Astrocyte of the hippocampus (primary cell): ENCODE results near the gene MYDGF.

ENCODE experiments used
- DNase-seq: peaks from one replicate; pipeline ENCODE4 v3.0.0; 2011; ENCODE audit warnings: low read depth, low spot score

MYDGF gene

GRCh38 chr19:4675346-4675745, 5.2 kb upstream of the MYDGF start:
- no peak for DNase-seq

GRCh38 chr19:4673726-4674125, 3.6 kb upstream of the MYDGF start:
- no peak for DNase-seq

- no peak for DNase-seq
These were observed 3.1 kb upstream of the MYDGF start for GRCh38 chr19:4673216-4673615.

- DNase-seq, result no peak
These were observed 1.2 kb upstream of the MYDGF start for GRCh38 chr19:4671185-4671851.

- no peak for DNase-seq
These were observed 5.5 kb downstream of the MYDGF start for GRCh38 chr19:4664642-4665041.

DNA sequence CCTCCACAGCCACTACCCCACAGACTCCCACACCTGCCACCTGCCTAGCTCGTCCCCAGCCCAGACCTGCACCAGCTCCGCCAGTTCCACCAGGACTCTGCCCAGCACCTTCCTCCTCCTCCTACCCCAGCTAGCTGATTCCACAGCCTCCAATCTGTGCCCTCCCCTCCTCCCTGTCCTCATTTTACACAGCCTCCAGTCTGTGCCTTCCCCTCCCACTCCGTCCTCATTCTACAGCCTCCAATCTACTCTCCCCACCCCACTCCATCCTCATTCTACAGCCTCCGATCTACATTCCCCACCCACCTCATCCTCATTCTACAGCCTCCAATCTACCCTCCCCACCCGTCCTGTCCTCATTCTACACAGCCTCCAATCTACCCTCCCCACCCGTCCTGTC, 7.3 kb downstream of the MYDGF start:
- no peak for DNase-seq

- DNase-seq, result no peak
These were observed 8.0 kb downstream of the MYDGF start for GRCh38 chr19:4662020-4662695.

- no peak for DNase-seq
These were observed 9.1 kb downstream of the MYDGF start for GRCh38 chr19:4660993-4661392.

GRCh38 chr19:4660181-4660791, 9.9 kb downstream of the MYDGF start:
- DNase-seq, result no peak

DNA sequence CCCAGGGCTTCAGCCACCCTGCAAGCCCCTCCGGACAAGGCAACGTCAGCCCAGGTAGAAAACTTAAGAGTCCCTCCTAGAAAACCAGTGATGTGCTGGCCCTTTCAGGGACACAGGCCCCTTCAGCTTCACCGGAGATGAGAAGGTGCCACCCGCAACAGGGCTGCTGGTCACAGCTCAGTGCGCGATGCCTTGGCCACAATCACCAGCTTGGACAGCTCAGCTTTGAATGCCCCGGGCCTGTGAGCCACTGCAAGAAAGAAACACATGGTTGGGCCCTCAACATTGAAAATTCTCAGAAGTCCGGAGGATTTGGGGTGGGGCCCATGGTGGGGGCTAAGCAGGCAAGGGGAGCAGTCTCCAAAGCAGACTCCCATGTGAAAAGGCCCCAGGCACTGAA, 12.3 kb downstream of the MYDGF start:
- DNase-seq, result no peak

DNA sequence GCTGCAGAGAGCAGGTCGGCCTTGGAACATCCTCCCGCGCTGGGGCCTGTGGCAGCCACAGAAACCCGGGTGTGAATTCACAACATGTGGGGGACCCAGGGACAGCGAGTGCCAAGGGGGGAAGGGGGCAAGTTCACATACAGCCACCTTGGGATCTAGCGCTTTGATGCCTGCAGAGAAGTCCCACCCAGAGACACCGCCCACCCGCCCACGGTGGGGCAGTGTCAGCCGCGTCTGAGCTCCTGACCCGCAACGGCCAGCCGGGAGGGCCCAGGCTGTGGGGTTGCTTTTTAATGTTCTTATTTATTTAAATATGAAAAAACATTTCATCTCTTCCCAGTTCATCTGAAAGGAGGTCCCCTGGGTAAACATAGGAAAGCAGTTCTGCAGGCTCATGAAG, 12.9 kb downstream of the MYDGF start:
- no peak for DNase-seq

DNA sequence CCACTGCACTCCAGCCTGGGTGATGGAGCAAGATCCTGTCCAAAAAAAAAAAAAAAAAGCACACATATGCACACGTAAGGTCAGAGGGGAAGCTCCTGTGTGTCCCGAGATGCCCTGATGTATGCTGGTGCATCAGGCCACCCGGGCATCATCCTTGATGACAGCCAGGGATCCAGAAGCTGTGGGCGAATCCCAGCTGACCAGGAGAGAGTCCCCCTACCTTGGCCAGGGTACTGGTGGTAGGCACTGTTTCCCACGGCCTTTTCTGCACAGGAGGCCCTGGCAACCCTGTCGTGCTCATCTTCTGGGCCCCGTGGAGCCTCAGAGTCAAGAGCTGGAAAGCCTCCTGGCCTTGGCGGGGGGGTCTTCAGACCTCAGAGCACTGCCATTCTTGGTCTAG, 14.0 kb downstream of the MYDGF start:
- no peak for DNase-seq

- DNase-seq, result no peak
These were observed 15.4 kb downstream of the MYDGF start for GRCh38 chr19:4654437-4655361.

GRCh38 chr19:4653793-4654436, 16.2 kb downstream of the MYDGF start:
- no peak for DNase-seq

DNA sequence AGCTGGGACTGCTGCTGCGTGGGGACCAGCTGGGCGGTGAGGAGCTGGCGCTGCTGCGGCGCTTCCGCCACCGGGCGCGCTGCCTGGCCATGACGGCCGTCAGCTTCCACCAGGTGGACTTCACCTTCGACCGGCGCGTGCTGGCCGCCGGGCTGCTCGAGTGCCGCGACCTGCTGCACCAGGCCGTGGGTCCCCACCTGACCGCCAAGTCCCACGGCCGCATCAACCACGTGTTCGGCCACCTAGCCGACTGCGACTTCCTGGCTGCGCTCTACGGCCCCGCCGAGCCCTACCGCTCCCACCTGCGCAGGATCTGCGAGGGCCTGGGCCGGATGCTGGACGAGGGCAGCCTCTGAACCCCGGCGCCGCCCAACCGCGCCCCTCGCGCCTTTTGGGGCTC, 18.1 kb downstream of the MYDGF start:
- DNase-seq, result no peak

DNA sequence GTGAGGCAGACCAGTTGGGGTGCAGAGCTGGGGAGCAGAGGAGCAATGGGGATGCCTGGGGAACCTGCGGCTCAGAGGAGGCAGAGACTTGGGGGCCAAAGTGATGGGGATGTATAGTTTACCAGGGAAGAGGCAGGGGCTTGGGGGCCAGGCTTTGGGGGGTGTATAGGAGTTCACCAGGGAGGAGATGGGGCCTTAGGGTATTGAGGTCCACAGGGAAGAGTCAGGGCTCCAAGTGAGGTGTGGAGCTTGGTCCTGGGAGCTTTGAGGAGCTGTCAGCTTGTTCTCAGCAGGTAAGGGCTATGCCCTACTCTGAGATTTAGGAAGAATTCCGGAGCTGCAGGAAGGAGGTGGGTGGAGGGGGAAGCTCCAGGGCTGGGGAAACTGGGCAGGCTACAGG, 20.0 kb downstream of the MYDGF start:
- no peak for DNase-seq

DNA sequence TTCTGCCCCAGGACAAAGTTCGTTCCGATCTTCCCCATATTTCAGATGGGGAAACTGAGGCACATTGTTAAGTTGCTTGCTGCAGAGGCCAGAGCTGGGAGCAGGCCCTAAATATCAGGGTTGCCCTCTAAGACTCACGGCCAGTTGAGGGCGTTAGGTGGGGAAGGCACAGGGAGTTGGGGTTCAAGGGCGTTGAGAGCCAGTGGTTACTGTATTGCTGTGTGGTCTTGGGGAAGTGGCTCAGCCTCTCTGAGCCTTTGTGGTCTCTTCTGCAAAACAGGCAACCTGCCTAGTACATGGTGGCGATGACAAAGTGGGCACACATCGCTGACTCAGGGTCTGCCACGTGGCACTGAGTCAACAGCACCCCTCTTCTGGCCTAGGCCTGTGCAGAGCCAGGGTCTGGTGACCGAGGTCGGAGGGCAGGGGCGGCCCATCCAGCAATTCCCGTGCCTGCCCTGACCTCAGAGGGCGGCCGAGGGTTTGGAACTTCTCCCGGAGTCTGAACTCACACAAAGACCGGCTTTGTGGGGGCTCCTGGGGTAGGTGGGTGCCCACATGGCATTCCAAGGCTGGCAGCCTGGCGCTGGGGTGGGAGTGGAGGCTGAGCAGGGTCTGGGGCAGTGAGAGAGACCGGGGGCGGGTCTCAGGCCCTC, 20.6 kb downstream of the MYDGF start:
- no peak for DNase-seq

DNA sequence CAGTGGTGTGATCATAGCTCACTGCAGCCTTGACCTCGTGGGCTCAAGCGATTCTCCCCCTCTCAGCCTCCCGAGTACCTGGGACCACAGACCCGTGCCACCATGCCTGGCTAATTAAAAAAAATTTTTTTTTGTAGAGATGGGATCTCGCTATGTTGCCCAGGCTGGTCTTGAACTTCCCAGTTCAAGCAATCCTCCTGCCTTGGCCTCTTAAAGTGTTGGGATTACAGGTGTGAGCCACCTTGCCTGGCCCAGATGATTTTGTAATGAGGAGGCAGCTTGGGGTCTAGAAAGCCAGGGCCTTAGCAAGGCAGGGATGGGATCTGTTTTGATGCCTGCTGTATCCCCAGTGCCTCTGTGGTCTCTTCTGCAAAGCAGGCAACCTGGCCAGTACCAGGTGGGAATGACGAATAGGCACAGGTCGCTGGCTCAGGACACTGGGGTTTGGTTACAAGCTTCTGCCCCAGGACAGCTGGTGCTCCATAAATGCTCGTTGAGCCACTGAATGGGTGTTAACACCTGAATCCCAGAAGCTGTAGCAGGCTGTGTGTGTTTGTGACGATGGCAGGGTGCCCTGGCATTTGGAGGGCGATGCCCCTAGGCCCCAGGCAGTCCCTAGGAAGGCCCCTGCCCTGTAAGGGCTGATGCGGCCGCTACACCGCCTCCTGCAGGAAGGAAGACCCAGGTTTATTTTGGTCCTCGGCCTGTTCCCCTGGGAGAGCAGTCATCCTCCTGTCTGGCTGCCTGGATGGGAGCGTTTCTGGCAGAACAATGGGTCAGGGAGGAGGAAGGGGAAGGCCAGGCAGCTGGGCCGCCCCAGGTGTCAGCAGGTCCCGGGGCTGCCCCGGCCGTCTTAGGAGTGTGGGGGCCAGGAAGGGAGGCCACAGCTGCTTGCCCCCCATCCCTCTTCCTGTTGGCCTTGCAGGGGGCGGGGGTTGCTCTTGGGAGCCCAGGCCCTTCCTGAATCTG, 22.2 kb downstream of the MYDGF start:
- no peak for DNase-seq

GRCh38 chr19:4645718-4646117, 24.4 kb downstream of the MYDGF start:
- DNase-seq, result no peak

DNA sequence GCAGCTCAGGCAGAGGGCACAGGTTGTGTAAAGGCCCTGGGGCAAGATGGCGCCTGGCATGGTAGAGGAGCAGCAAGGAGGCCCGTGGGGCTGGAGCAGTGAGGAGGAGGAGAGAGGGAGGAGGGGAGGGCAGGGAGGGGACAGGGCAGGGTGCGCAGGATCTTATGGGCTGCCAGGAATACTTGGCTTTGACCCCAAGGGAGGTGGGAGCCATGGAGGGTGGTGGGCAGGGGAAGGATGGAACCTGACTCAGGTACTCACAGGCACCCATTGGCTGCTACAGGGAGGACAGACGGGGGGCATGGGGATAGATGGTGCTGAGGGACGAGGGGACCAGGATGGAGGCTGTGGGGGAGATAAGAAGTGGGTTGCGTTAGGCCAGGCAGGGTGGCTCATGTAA, 27.5 kb downstream of the MYDGF start:
- DNase-seq, result no peak
